Right lobe of liver (tissue), 6 donors: ENCODE measurements around the gene GIGYF1. TPM values are rescaled to one million over a fixed set of nuclear protein-coding genes. Genes with fewer than 3 reads are reported as not detected.
"Not testable (repeated sequence)": the region's sequence is repeated elsewhere in the genome, so short reads cannot be mapped to it uniquely, and the experiment has no call there.

ENCODE experiments used
- ATAC-seq, 4 donors: fragments of 200-7000 bp; cut with Tn5 transposase; one replicate each; pipeline ENCODE4 v1.9.1; 2020; ENCODE audit warnings: mild to moderate bottlenecking in 4 of 4, moderate library complexity in 4 of 4
- DNase-seq, 3 donors: peaks; one replicate each; pipeline ENCODE4 v3.0.0-alpha.2; 2020
- H3K27ac ChIP-seq, 3 donors: fragments of 200-600 bp; one replicate each; pipeline ENCODE4 v1.8.0; 2022
- H3K27me3 ChIP-seq, 2 donors: fragments of 200-600 bp; one replicate each; pipeline ENCODE4 v1.8.0; 2022
- H3K36me3 ChIP-seq, 4 donors: fragments of 200-600 bp; sonication (generic) in 1 of 4; one replicate each; pipeline versions ENCODE4 v1.5.1 to v1.8.0; 2017 to 2022; ENCODE audit warnings: control low read depth in 1 of 4
- H3K4me1 ChIP-seq, 4 donors: fragments of 200-600 bp; sonication (generic) in 1 of 4; one replicate each; pipeline versions ENCODE4 v1.5.1 to v1.8.0; 2017 to 2022; ENCODE audit warnings: control low read depth in 1 of 4
- H3K4me3 ChIP-seq, 3 donors: fragments of 200-600 bp; one replicate each; pipeline ENCODE4 v1.8.0; 2022
- H3K9me3 ChIP-seq, 4 donors: fragments of 200-600 bp; sonication (generic) in 1 of 4; one replicate each; pipeline versions ENCODE4 v1.5.1 to v1.8.0; 2017 to 2022; ENCODE audit warnings: control low read depth in 1 of 4
- CTCF ChIP-seq, 4 donors: fragments of 200-600 bp in 3 of 4; fragments of 450-650 bp in 1 of 4; IDR thresholded peaks; one replicate each; pipeline versions ENCODE4 v1.5.1 to v1.8.0; 2016 to 2022; ENCODE audit warnings: antibody characterized with exemption in 4 of 4, mild to moderate bottlenecking in 2 of 4
- POLR2A ChIP-seq: fragments of 450-650 bp; IDR thresholded peaks from one replicate; pipeline ENCODE4 v1.6.1; 2017; ENCODE audit warnings: antibody characterized with exemption, mild to moderate bottlenecking
- WGBS: methylation state at CpG from one replicate; pipeline ENCODE4 v1.1.6; 2018; ENCODE audit warnings: low coverage, low lambda C conversion rate; ENCODE audit not compliant: insufficient coverage; ENCODE audit errors: missing lambda C conversion rate; 5-methylcytosine and 5-hydroxymethylcytosine counted together
- intact Hi-C, 2 donors: fragments of 100-400 bp; cut with DNase I; formaldehyde crosslinking; loops; one replicate each; pipeline versions ENCODE4 v1.11.2 to v1.14.1; 2022
- total RNA-seq, 6 experiments: library from RNA; depleted of rRNA in 2 of 6; stranded (reverse); fragments of >200 nt in 2 of 6; fragmentation: NEBNext Ultra II Directional in 3 of 6; extraction: Animal tissue kit (Norgen Biotek cat#: 25700) in 3 of 6; gene quantifications; one replicate each; pipeline versions ENCODE4 v1.1.0 to v1.2.4, GENCODE V29; 2016 to 2023
- donor health status: DM: no; HTN: yes; CAD: no.
- donor health status: DM: no; HTN: no; CAD: no.
- donor health status: DM: no; HTN: no; CAD: no.
- donor health status: DM: no; HTN: yes; CAD: no.
- donor health status: DM: no; HTN: yes; CAD: no.

Gene GIGYF1
- total RNA-seq, 6 experiments from 2014 or later = 6.6 to 25.1 (median 15.5) TPM

- Histone ChIP-seq H3K36me3 (no peaks in the 10 kb centered on the region), H3K4me1 (peaks cover 0 to 51% (median 17%) of the 10 kb centered on the region in 4 donors), H3K27ac (peak overlapping the region in 1 of 3 donors; percentile 83), H3K4me3 (peak overlapping the region in 2 of 3 donors; percentile 48 to 60), H3K9me3 (no peaks in the 10 kb centered on the region), H3K27me3 (no peaks in the 10 kb centered on the region)
- 50% methylated on average over 3 of the region's 8 CpGs for WGBS
- no peak for ATAC-seq
- DNase-seq = no peak
- intact Hi-C loops = no loop called here
- peak; percentile 4 for TF ChIP-seq POLR2A
- TF ChIP-seq CTCF (IDR thresholded peaks at IDR 0.05) = no peak
Measured at GRCh38 chr7:100721505-100721812, 27.4 kb upstream of the GIGYF1 start.

- H3K27me3 ChIP-seq = no peaks in the 10 kb centered on the region
- H3K4me3 ChIP-seq = peak overlapping the region; percentile 41 to 60 (median 48)
- 4% methylated on average over 25 of the region's 56 CpGs for WGBS
- peak overlapping the region in 1 of 3 donors; percentile 83 for H3K27ac ChIP-seq
- DNase-seq = peak; percentile 72 to 82 (median 76)
- no peaks in the 10 kb centered on the region for H3K9me3 ChIP-seq
- peak; percentile 44 for TF ChIP-seq POLR2A
- TF ChIP-seq CTCF (IDR thresholded peaks at IDR 0.05) = no peak
- peaks cover 0 to 51% (median 17%) of the 10 kb centered on the region in 4 donors for H3K4me1 ChIP-seq
- H3K36me3 ChIP-seq = no peaks in the 10 kb centered on the region
- ATAC-seq = peak; percentile 47 to 64 (median 59)
- intact Hi-C loops = no loop called here
Measured at GRCh38 chr7:100720671-100721504, 26.8 kb upstream of the GIGYF1 start.

GRCh38 chr7:100720279-100720670 is 26.2 kb upstream of the GIGYF1 start, which contains the start of gene EPO:
Gene EPO, plus strand, starts transcription at chr7:100720468. Its CDS starts 513 bp downstream, at chr7:100720981.
- H3K4me1 ChIP-seq = peaks cover 0 to 51% (median 17%) of the 10 kb centered on the region in 4 donors
- no peaks in the 10 kb centered on the region for H3K36me3 ChIP-seq
- no peaks in the 10 kb centered on the region for H3K27me3 ChIP-seq
- ATAC-seq = no peak
- H3K4me3 ChIP-seq = peak within 1 kb of the TSS; percentile 41 to 60 (median 48)
- peak within 1 kb of the TSS in 1 of 3 donors; percentile 83 for H3K27ac ChIP-seq
- no CpG with 5 or more reads among the region's 21 CpGs for WGBS
- TF ChIP-seq POLR2A (no peak), CTCF (IDR thresholded peaks at IDR 0.05) (no peak)
- intact Hi-C loops = no loop called here
- peak in 1 of 3 donors; percentile 37 for DNase-seq
- H3K9me3 ChIP-seq = no peaks in the 10 kb centered on the region

- peak in 2 of 4 donors; percentile 23 to 28 for TF ChIP-seq CTCF (IDR thresholded peaks at IDR 0.05)
- no peak for TF ChIP-seq POLR2A
- H3K27me3 ChIP-seq = no peaks in the 10 kb centered on the region
Measured at GRCh38 chr7:100719523-100720278, 25.7 kb upstream of the GIGYF1 start.

GRCh38 chr7:100717073-100717472 is 23.0 kb upstream of the GIGYF1 start:
- not testable (repeated sequence) for ATAC-seq, H3K4me3 ChIP-seq, DNase-seq, H3K36me3 ChIP-seq, H3K27ac ChIP-seq, H3K27me3 ChIP-seq, H3K9me3 ChIP-seq
- WGBS = 93% methylated on average over 2 of the region's 2 CpGs
- peaks cover 0 to 26% (median 4%) of the 10 kb centered on the region in 4 donors for H3K4me1 ChIP-seq
- intact Hi-C loops = loop anchor here in 1 of 2 donors (10.0 kb wide), 1 partner anchor 138 kb away; the partner anchor contains the start of gene SLC12A9

More at GRCh38 chr7:100719523-100720278, 25.7 kb upstream of the GIGYF1 start:
- 20% methylated on average over 7 of the region's 8 CpGs for WGBS
- H3K36me3 ChIP-seq = no peaks in the 10 kb centered on the region
- H3K27ac ChIP-seq = no peak overlapping the region
- ATAC-seq (peak in 2 of 4 donors; percentile 4 to 20), DNase-seq (no peak)
- intact Hi-C loops = loop anchor here in 1 of 2 donors (10.0 kb wide), 1 partner anchor 135 kb away; the partner anchor contains the start of gene SLC12A9
- no peaks in the 10 kb centered on the region for H3K9me3 ChIP-seq
- peaks cover 0 to 46% (median 15%) of the 10 kb centered on the region in 4 donors for H3K4me1 ChIP-seq
- H3K4me3 ChIP-seq = peak overlapping the region in 2 of 3 donors; percentile 48 to 60
